ENCODE results near the gene DSCAML1.

DSCAML1 gene

DNA sequence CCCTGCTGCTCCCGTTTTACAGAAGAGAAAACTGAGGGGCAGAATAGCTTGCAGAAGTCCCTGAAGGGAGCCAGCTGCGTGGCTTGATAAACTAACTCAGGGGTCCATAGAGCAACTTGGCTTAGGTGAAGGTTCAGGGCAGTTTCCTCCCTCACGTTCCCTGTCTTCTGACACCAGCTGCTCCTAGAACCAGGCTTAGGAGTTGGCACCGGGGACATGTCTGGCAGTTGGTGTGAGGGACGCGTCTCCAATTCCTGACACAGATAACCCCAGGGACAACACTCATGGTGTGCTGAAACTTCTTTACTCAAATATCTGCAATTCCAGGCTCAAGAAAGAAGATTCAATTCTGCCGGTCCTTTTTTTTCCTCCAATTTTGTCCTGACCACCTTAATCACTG is 85.7 kb downstream of the DSCAML1 start:
- TF ChIP-seq, protein P1, sequence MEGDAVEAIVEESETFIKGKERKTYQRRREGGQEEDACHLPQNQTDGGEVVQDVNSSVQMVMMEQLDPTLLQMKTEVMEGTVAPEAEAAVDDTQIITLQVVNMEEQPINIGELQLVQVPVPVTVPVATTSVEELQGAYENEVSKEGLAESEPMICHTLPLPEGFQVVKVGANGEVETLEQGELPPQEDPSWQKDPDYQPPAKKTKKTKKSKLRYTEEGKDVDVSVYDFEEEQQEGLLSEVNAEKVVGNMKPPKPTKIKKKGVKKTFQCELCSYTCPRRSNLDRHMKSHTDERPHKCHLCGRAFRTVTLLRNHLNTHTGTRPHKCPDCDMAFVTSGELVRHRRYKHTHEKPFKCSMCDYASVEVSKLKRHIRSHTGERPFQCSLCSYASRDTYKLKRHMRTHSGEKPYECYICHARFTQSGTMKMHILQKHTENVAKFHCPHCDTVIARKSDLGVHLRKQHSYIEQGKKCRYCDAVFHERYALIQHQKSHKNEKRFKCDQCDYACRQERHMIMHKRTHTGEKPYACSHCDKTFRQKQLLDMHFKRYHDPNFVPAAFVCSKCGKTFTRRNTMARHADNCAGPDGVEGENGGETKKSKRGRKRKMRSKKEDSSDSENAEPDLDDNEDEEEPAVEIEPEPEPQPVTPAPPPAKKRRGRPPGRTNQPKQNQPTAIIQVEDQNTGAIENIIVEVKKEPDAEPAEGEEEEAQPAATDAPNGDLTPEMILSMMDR (IDR thresholded peaks at IDR 0.05; ENCODE audit: insufficient read depth, low read length, missing control alignments) = no peak
- no peak for DNase-seq (ENCODE audit: low read depth, low spot score)
- no peak overlapping the region for H3K4me3 ChIP-seq (ENCODE audit: low read depth, low read length)
- ChIA-PET POLR2A (no interaction called here), CTCF (no interaction called here)

DNA sequence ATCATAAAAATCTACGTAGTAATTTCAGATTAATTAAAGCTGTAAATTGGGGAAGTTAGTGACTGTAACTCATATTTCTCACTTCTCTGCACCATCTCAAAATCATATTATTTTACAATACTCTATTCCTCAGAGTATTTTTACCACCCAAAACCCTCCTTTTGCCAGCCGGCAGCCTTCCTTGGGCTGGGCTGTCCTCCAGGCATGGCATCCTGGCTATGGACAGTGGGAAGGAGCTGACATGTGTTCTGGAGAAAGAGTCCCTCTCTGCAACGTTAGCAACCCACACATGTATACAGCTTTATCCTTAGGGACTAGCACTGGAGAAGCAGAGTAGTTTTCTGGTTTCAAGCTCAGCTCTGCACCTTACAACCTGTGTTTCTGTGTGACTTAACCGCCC is 86.8 kb downstream of the DSCAML1 start:
- ChIA-PET CTCF (no interaction called here), POLR2A (no interaction called here)
- H3K4me3 ChIP-seq (ENCODE audit: low read depth, low read length) = no peak overlapping the region
- TF ChIP-seq, protein P1 (IDR thresholded peaks at IDR 0.05; ENCODE audit: insufficient read depth, low read length, missing control alignments) = no peak
- DNase-seq (ENCODE audit: low read depth, low spot score) = no peak

DNA sequence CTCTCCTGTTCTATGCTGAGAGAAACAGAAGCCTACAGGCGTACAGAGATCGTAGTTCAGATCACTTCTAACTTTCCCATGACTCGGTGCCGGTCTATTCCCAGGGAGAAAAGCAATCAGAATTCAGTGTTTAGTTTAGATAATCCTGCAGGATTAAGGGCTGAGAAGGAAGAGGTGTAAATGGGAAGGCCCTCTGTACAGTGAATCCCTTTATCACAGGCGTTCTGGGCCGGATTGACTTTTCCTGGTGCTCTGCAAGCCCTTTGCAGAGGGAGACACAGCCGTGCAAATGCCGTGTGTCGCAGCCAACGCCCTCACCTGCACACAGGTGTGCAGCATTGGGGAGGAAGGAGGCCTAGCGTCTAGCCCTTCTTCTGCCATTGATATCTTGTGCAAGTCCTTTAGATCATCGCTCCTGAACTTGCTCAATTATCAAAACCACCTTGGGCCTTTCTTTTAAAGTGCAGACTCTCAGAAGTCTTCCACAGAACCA is 90.6 kb downstream of the DSCAML1 start:
- H3K4me3 ChIP-seq (ENCODE audit: low read depth, low read length) = no peak overlapping the region
- CTCF ChIA-PET = no interaction called here
- POLR2A ChIA-PET = no interaction called here
- TF ChIP-seq, protein P1 (IDR thresholded peaks at IDR 0.05; ENCODE audit: insufficient read depth, low read length, missing control alignments) = no peak
- no peak for DNase-seq (ENCODE audit: low read depth, low spot score)

DNA sequence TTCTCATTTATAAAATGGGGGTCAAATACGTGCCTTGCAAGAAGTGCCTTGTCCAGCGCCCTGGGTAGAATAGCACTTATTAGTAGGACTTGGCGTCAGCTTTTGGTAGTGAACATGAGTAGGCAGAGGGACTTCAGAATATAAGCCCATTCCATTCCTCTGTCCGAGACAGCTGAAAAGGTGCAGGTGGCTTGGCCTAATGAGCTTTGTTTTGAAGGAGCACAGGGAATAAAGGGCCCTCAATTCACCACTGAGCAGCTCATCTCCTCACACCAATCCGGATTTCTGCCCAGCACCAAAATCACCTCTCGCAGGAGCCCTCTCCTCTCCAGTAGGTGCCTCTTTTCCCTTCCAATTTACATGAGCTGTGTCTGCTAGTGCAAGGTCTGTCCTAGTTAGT is 91.2 kb downstream of the DSCAML1 start:
- no peak for DNase-seq (ENCODE audit: low read depth, low spot score)
- no peak overlapping the region for H3K4me3 ChIP-seq (ENCODE audit: low read depth, low read length)
- CTCF ChIA-PET = no interaction called here
- POLR2A ChIA-PET = no interaction called here
- TF ChIP-seq, protein P1 (IDR thresholded peaks at IDR 0.05; ENCODE audit: insufficient read depth, low read length, missing control alignments) = no peak

DNA sequence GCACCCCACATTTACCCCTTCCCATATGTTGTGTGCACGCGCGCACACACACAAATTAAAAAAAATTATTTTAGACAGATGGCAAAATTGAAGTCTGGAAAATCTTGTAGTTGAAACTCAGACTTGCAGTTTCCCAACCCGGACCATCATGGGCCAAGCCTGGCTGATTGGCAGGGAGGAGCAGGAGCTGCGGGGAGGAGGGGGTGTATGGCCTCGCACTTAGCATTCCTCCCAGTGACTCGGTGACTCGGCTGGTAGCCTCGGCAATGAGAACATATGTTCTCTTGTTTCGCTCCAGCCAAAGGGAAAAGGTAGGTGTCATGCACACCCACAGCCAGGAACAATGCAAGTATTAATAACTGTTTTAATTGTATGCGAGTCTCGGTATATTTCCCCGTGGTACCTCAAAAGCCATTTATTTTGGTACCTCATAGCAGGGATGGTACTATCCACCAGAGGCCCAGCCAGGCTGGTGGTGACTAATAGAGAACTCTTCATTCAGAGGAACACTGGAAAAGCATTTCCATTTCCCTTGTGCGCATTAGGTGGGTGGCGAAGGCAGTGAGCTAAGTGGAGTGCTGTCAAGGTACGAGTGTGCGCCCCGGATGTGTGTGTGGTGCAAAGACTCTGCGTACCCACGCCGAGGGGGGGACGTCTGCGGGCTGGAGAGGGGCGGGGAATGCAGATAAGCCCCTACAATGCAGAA is 92.5 kb downstream of the DSCAML1 start:
- POLR2A ChIA-PET = no interaction called here
- CTCF ChIA-PET = no interaction called here

DNA sequence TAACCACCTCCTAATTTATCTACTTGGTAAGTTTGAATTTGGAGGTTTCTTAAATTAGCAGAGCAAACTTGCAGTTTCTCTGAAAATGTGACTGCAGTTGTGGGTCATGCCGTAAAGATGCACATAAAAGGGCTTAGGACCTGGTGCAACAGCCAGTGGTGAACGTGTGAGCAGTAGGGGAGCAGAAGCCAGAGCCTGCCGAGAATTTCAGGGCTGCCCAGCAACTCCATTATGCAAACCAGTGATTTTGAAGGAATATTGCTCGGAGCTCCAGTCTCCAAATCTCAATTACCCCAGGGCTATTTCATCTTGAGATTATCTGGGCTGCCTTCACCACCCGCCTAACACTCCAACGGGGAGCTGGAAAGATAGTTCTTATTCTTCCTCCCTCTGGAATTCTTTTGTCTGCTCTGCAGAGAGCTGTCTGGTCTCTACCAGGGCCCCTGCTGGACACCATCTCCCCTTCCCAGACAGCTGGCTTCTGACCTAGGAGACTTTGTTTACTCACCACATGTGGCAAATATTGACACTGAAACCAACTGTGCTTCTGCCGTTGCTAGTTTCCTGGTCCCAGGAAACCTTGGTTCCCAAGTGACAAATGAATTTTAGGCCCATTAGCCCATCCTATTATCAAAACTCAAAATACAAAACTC is 93.9 kb downstream of the DSCAML1 start:
- no peak for DNase-seq (ENCODE audit: low read depth, low spot score)
- TF ChIP-seq, protein P1 (IDR thresholded peaks at IDR 0.05; ENCODE audit: insufficient read depth, low read length, missing control alignments) = no peak
- no peak overlapping the region for H3K4me3 ChIP-seq (ENCODE audit: low read depth, low read length)
- POLR2A ChIA-PET = interaction anchor here (0.6 kb wide), 1 partner anchor 96 kb away, joined by 3 read pairs; no protein-coding TSS in a partner anchor
- CTCF ChIA-PET = no interaction called here

More for the DNA sequence above, 92.5 kb downstream of the DSCAML1 start:
- no peak for DNase-seq (ENCODE audit: low read depth, low spot score)
- H3K4me3 ChIP-seq (ENCODE audit: low read depth, low read length) = no peak overlapping the region
- TF ChIP-seq, protein P1 (IDR thresholded peaks at IDR 0.05; ENCODE audit: insufficient read depth, low read length, missing control alignments) = no peak
